DOHH2 (cell line): Measurements from ENCODE around the gene KCNIP1.

Experiments
- EZH2phosphoT487 ChIP-seq: fragments of 200-600 bp; sonication (generic); IDR thresholded peaks from 2 replicates; pipeline ENCODE4 v1.6.1; 2017; ENCODE audit warnings: borderline replicate concordance, mild to moderate bottlenecking, antibody characterized with exemption, low read length, moderate library complexity, mixed read lengths
- TF ChIP-seq, protein P1 (sequence below): fragments of 200-600 bp; sonication (generic); IDR thresholded peaks from one replicate; pipeline ENCODE4 v1.5.1; 2014; ENCODE audit warnings: antibody characterized with exemption, mild to moderate bottlenecking, low read depth, low read length; ENCODE audit not compliant: poor library complexity, severe bottlenecking

DNA sequence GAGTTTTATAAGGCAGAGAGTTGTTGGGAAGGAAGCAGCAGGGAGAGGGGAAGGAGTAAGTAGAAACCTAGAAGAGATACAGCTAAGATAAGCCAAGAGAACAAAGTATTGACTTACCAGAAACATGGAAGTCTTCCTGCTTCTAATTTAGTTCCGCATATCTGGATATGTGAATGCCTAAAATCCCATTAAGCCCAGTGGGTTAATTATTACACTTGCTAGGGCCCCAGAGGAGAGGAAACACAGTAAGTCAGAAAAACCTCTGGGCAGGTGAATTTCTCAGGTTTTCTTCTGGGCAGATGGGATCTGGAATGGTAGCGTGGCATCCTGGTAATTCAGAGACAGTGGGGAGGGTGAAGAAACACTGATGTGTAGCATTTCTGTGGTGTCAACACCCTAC is 175.0 kb downstream of the KCNIP1 start:
- TF ChIP-seq, protein P1, sequence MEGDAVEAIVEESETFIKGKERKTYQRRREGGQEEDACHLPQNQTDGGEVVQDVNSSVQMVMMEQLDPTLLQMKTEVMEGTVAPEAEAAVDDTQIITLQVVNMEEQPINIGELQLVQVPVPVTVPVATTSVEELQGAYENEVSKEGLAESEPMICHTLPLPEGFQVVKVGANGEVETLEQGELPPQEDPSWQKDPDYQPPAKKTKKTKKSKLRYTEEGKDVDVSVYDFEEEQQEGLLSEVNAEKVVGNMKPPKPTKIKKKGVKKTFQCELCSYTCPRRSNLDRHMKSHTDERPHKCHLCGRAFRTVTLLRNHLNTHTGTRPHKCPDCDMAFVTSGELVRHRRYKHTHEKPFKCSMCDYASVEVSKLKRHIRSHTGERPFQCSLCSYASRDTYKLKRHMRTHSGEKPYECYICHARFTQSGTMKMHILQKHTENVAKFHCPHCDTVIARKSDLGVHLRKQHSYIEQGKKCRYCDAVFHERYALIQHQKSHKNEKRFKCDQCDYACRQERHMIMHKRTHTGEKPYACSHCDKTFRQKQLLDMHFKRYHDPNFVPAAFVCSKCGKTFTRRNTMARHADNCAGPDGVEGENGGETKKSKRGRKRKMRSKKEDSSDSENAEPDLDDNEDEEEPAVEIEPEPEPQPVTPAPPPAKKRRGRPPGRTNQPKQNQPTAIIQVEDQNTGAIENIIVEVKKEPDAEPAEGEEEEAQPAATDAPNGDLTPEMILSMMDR: no peak
- TF ChIP-seq EZH2phosphoT487: no peak
